Measurements from ENCODE around the gene UCHL5.

Gene UCHL5

DNA sequence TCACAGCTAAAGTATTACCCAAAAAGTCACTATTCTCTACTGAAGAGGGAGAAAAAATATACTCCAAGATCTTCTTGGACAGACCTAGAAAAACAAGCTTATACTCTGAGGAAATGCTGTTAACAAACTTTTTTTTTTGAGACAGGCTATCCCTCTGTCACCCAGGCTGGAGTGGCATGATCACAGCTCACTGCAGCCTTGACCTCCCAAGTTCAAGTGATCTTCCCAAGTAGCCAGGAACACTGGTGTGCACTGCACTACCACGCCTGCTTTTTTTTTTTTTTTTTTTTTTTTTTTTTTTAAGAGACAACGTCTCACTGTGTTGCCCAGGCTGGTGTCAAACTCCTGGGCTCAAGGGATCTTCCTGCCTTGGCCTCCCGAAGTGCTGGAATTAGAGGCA, 28.7 kb upstream of the UCHL5 start:
- Histone ChIP-seq H3K27me3 (ENCODE audit: control insufficient read depth in 2 of 2, insufficient read depth in 2 of 2, low read length in 2 of 2) (no peaks in the 10 kb centered on the region), H3K9me3 (ENCODE audit: control insufficient read depth in 2 of 2, low read length in 2 of 2) (no peaks in the 10 kb centered on the region), H3K9ac (ENCODE audit: low read depth in 1 of 2, low read length in 2 of 2) (no peak overlapping the region), H3K4me1 (ENCODE audit: control insufficient read depth in 2 of 2, insufficient read depth in 2 of 2, low read length in 2 of 2) (no peaks in the 10 kb centered on the region), H3K4me3 (ENCODE audit: low read length in 2 of 2) (no peak overlapping the region), H3K27ac (ENCODE audit: low read depth in 2 of 2, low read length in 2 of 2) (no peak overlapping the region), H3K36me3 (ENCODE audit: control insufficient read depth in 2 of 2, insufficient read depth in 2 of 2, low read length in 2 of 2) (peaks cover 19 to 26% of the 10 kb centered on the region in 2 donors)

DNA sequence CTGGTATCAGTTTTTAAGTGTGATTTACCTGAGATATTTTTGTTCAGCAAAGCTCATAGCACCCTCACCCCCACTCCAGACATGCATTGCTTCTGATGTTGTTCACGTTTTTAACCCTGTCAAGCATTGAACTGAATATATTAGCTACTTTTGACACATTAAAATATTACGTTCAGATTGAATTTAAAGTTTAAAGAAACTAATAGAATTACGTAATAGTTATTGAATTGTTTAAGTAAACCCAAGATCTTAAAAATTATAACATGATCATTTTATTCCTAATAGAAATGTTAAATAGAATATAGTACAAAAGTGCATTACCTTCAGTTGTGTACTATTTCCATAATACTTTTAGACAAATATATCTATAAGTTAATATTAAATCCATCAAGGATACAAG, 27.2 kb upstream of the UCHL5 start:
- Histone ChIP-seq H3K36me3 (ENCODE audit: control insufficient read depth in 2 of 2, insufficient read depth in 2 of 2, low read length in 2 of 2) (peaks cover 29 to 35% of the 10 kb centered on the region in 2 donors), H3K27me3 (ENCODE audit: control insufficient read depth in 2 of 2, insufficient read depth in 2 of 2, low read length in 2 of 2) (no peaks in the 10 kb centered on the region), H3K4me1 (ENCODE audit: control insufficient read depth in 2 of 2, insufficient read depth in 2 of 2, low read length in 2 of 2) (no peaks in the 10 kb centered on the region), H3K27ac (ENCODE audit: low read depth in 2 of 2, low read length in 2 of 2) (no peak overlapping the region), H3K9ac (ENCODE audit: low read depth in 1 of 2, low read length in 2 of 2) (no peak overlapping the region), H3K4me3 (ENCODE audit: low read length in 2 of 2) (no peak overlapping the region), H3K9me3 (ENCODE audit: control insufficient read depth in 2 of 2, low read length in 2 of 2) (no peaks in the 10 kb centered on the region)

DNA sequence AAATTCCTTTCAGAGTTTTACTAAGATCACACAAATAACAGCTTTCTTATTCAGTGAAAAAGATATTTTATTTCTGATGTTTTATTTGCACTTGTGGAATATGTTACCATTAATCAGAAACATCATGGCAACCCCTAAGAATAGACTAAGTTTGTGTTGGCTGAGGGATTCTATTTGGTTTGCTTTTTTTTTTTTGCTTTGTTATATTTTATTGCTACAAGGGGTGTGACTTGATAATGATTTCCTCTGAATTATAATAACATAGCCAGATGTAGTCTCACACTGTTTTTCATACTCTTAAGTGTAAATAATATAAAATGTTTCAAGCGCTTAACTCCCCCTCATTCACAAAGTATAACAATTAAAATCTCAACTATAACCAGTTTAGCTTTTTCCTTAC, 26.1 kb upstream of the UCHL5 start:
- Histone ChIP-seq H3K36me3 (ENCODE audit: control insufficient read depth in 2 of 2, insufficient read depth in 2 of 2, low read length in 2 of 2) (peaks cover 32 to 36% of the 10 kb centered on the region in 2 donors), H3K27ac (ENCODE audit: low read depth in 2 of 2, low read length in 2 of 2) (no peak overlapping the region), H3K9me3 (ENCODE audit: control insufficient read depth in 2 of 2, low read length in 2 of 2) (no peaks in the 10 kb centered on the region), H3K27me3 (ENCODE audit: control insufficient read depth in 2 of 2, insufficient read depth in 2 of 2, low read length in 2 of 2) (no peaks in the 10 kb centered on the region), H3K9ac (ENCODE audit: low read depth in 1 of 2, low read length in 2 of 2) (no peak overlapping the region), H3K4me1 (ENCODE audit: control insufficient read depth in 2 of 2, insufficient read depth in 2 of 2, low read length in 2 of 2) (no peaks in the 10 kb centered on the region), H3K4me3 (ENCODE audit: low read length in 2 of 2) (no peak overlapping the region)

DNA sequence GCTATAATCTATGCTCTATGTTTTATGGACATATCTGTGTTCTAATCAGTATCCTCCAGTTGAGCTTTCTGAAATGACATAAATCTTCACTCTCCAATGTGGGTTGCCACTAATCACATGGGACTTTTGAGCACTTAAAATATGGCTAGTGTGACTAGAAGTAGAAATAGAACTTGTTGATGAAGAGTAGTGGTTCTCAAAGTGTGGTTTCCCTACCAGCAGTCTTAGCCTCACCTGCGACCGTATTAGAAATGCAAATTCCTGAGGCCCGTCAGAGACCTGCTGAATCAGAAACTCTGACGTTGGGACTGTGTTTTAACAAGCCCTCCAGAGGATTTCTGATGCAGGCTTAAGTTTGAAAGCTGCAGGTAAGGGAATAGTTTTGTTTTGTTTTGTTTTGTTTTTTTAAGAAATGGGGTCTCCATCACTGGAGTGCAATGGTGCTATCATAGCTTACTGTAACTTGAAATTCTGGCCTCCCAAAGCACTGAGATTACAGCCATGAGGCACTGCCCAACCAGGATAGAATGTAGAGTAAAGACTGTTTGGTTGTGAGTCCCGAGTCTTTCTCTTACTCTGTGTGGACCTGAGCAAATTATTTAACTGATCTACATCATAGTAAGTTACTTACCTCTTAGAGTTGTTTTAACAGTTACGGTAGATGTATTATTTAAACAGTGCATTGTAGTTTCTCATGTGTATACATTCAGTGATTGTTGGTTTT, 24.4 kb upstream of the UCHL5 start:
- H3K27ac ChIP-seq (ENCODE audit: low read depth in 2 of 2, low read length in 2 of 2), result no peak overlapping the region
- no peaks in the 10 kb centered on the region for H3K4me1 ChIP-seq (ENCODE audit: control insufficient read depth in 2 of 2, insufficient read depth in 2 of 2, low read length in 2 of 2)
- no peaks in the 10 kb centered on the region for H3K9me3 ChIP-seq (ENCODE audit: control insufficient read depth in 2 of 2, low read length in 2 of 2)
- H3K4me3 ChIP-seq (ENCODE audit: low read length in 2 of 2), result no peak overlapping the region
- no peaks in the 10 kb centered on the region for H3K27me3 ChIP-seq (ENCODE audit: control insufficient read depth in 2 of 2, insufficient read depth in 2 of 2, low read length in 2 of 2)
- no peak overlapping the region for H3K9ac ChIP-seq (ENCODE audit: low read depth in 1 of 2, low read length in 2 of 2)
- H3K36me3 ChIP-seq (ENCODE audit: control insufficient read depth in 2 of 2, insufficient read depth in 2 of 2, low read length in 2 of 2), result peaks cover 36 to 41% of the 10 kb centered on the region in 2 donors

DNA sequence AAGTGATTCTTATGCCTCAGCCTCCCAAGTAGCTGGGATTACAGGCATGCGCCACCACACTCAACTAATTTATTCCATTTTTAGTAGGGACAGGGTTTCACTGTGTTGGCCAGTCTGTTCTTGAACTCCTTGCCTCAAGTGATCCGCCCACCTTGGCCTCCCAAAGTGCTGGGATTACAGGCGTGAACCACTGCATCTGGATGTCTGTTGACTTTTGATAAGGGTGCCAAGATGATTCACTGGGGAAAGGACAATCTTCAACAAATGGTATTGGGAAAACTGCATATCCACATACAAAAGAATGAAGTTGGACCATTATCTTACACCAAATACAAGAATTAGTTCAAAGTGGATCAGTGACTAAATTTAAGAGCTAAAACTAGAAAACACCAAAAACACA, 20.0 kb upstream of the UCHL5 start:
- Histone ChIP-seq H3K9ac (ENCODE audit: low read depth in 1 of 2, low read length in 2 of 2) (no peak overlapping the region), H3K4me1 (ENCODE audit: control insufficient read depth in 2 of 2, insufficient read depth in 2 of 2, low read length in 2 of 2) (no peaks in the 10 kb centered on the region), H3K4me3 (ENCODE audit: low read length in 2 of 2) (no peak overlapping the region), H3K27me3 (ENCODE audit: control insufficient read depth in 2 of 2, insufficient read depth in 2 of 2, low read length in 2 of 2) (no peaks in the 10 kb centered on the region), H3K9me3 (ENCODE audit: control insufficient read depth in 2 of 2, low read length in 2 of 2) (no peaks in the 10 kb centered on the region), H3K36me3 (ENCODE audit: control insufficient read depth in 2 of 2, insufficient read depth in 2 of 2, low read length in 2 of 2) (peaks cover 37% of the 10 kb centered on the region in 2 donors), H3K27ac (ENCODE audit: low read depth in 2 of 2, low read length in 2 of 2) (no peak overlapping the region)

DNA sequence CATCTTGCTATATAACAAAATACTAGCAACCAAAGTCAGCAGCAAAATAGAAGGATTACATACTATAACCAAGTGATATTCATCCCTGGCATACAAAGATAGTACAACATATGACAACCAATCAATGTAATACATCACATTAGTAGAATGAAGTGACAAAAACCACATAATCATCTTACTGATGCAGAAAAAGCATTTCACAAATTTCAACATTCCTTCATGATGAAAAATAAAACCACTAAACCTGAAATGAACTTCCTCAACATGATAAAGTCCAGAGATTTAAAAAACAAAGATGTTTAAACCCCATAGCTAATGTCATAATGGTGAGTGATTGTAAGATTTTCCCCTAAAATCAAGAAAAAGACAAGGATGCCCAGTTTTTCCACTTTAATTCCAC, 18.8 kb upstream of the UCHL5 start:
- no peaks in the 10 kb centered on the region for H3K9me3 ChIP-seq (ENCODE audit: control insufficient read depth in 2 of 2, low read length in 2 of 2)
- peaks cover 27% of the 10 kb centered on the region in 2 donors for H3K36me3 ChIP-seq (ENCODE audit: control insufficient read depth in 2 of 2, insufficient read depth in 2 of 2, low read length in 2 of 2)
- no peak overlapping the region for H3K4me3 ChIP-seq (ENCODE audit: low read length in 2 of 2)
- H3K27ac ChIP-seq (ENCODE audit: low read depth in 2 of 2, low read length in 2 of 2), result no peak overlapping the region
- H3K27me3 ChIP-seq (ENCODE audit: control insufficient read depth in 2 of 2, insufficient read depth in 2 of 2, low read length in 2 of 2), result no peaks in the 10 kb centered on the region
- H3K4me1 ChIP-seq (ENCODE audit: control insufficient read depth in 2 of 2, insufficient read depth in 2 of 2, low read length in 2 of 2), result no peaks in the 10 kb centered on the region
- H3K9ac ChIP-seq (ENCODE audit: low read depth in 1 of 2, low read length in 2 of 2), result no peak overlapping the region

DNA sequence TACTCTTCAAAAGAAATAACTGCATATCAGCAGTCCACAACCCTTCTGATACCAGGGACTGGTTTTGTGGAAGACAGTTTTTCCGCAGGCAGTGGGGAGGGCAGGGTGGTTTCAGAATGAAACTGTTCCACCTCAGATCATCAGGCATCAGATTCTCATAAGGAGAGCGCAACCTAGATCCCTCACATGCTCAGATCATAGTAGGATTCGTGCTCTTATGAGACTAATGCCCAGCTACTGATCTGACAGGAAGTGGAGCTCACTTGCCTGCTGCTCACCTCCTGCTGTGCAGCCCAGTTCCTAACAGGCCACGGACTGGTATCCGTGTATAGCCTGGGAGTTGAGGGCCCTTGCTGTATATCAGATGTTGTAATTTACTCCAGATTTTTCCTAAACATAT, 11.8 kb upstream of the UCHL5 start:
- no peaks in the 10 kb centered on the region for H3K4me1 ChIP-seq (ENCODE audit: control insufficient read depth in 2 of 2, insufficient read depth in 2 of 2, low read length in 2 of 2)

DNA sequence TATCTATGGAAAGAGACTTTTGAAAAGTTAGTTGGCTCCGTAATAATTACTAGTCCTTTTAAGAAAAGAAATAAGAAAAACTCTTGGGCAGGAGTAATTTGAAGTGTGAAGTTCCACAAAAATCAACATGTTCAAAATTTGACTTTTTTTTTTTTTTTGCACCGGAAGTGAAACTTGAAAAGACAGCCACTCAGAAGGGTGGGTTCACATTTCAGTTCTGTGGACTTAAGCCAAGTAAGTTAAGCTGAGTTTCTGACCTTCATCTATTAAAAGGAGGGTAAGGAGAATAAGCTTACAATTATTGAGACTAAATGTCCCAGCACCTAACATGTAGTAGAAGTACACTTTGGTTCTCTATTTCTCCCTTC, 11.2 kb upstream of the UCHL5 start:
- Histone ChIP-seq H3K27me3 (ENCODE audit: control insufficient read depth in 2 of 2, insufficient read depth in 2 of 2, low read length in 2 of 2) (no peaks in the 10 kb centered on the region), H3K4me3 (ENCODE audit: low read length in 2 of 2) (no peak overlapping the region), H3K9me3 (ENCODE audit: control insufficient read depth in 2 of 2, low read length in 2 of 2) (no peaks in the 10 kb centered on the region), H3K36me3 (ENCODE audit: control insufficient read depth in 2 of 2, insufficient read depth in 2 of 2, low read length in 2 of 2) (peaks cover 0 to 4% of the 10 kb centered on the region in 2 donors), H3K9ac (ENCODE audit: low read depth in 1 of 2, low read length in 2 of 2) (no peak overlapping the region), H3K4me1 (ENCODE audit: control insufficient read depth in 2 of 2, insufficient read depth in 2 of 2, low read length in 2 of 2) (no peaks in the 10 kb centered on the region), H3K27ac (ENCODE audit: low read depth in 2 of 2, low read length in 2 of 2) (no peak overlapping the region)

More for the DNA sequence above, 11.8 kb upstream of the UCHL5 start:
- no peak overlapping the region for H3K9ac ChIP-seq (ENCODE audit: low read depth in 1 of 2, low read length in 2 of 2)
- peaks cover 0 to 4% of the 10 kb centered on the region in 2 donors for H3K36me3 ChIP-seq (ENCODE audit: control insufficient read depth in 2 of 2, insufficient read depth in 2 of 2, low read length in 2 of 2)
- H3K27ac ChIP-seq (ENCODE audit: low read depth in 2 of 2, low read length in 2 of 2), result no peak overlapping the region
- H3K9me3 ChIP-seq (ENCODE audit: control insufficient read depth in 2 of 2, low read length in 2 of 2), result no peaks in the 10 kb centered on the region
- no peak overlapping the region for H3K4me3 ChIP-seq (ENCODE audit: low read length in 2 of 2)
- no peaks in the 10 kb centered on the region for H3K27me3 ChIP-seq (ENCODE audit: control insufficient read depth in 2 of 2, insufficient read depth in 2 of 2, low read length in 2 of 2)

DNA sequence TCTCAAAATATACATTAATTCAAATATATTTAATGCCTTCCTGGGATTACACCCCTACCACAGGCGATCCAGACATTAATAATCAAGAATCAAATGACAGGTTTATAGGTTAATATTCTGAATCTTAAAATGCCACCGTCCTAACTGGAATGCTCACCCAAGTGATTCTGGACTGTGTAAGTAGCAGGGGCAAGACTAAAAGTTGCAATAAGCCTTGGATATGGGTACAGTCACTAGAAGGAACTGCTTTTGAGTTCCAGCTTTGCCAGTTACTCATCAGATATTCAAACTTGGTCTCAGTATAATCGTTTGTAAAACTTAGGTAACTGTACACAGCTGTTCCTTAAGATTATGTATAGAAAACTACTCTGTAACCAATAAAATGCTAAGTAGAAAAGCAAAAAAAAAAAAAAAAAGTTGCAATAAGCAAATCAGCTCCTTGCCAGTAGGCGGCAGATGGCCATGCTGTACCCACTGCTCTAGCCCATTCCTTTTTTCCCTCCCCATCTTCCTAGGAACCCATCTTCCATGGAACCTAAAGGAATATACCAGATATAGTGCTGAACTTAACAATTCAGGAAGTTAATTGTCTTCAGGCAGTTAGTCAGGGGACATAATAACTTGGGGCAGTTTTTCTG, 10.7 kb upstream of the UCHL5 start:
- no peak overlapping the region for H3K27ac ChIP-seq (ENCODE audit: low read depth in 2 of 2, low read length in 2 of 2)
- no peaks in the 10 kb centered on the region for H3K4me1 ChIP-seq (ENCODE audit: control insufficient read depth in 2 of 2, insufficient read depth in 2 of 2, low read length in 2 of 2)
- peaks cover 0 to 4% of the 10 kb centered on the region in 2 donors for H3K36me3 ChIP-seq (ENCODE audit: control insufficient read depth in 2 of 2, insufficient read depth in 2 of 2, low read length in 2 of 2)
- no peaks in the 10 kb centered on the region for H3K27me3 ChIP-seq (ENCODE audit: control insufficient read depth in 2 of 2, insufficient read depth in 2 of 2, low read length in 2 of 2)
- H3K4me3 ChIP-seq (ENCODE audit: low read length in 2 of 2), result no peak overlapping the region
- no peak overlapping the region for H3K9ac ChIP-seq (ENCODE audit: low read depth in 1 of 2, low read length in 2 of 2)
- H3K9me3 ChIP-seq (ENCODE audit: control insufficient read depth in 2 of 2, low read length in 2 of 2), result no peaks in the 10 kb centered on the region

DNA sequence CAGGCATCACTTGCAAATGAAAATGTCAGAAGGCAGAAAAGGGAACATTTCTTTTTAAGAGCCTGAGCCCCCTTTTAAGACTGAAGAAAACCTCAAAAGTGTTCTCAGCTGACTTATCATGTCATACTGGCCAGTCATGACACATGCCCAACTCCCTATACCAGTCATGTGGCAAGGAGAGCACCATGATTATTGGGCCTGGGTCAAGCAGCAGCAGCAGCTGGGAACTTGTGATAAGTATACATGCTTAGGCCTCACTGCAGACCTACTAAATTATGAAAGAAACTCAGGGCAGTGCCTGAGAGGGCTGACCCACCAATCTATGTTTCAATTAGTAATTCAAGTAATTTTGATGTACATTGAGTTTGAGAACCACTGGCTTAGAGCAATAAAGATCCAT, 8.9 kb upstream of the UCHL5 start:
- Histone ChIP-seq H3K4me1 (ENCODE audit: control insufficient read depth in 2 of 2, insufficient read depth in 2 of 2, low read length in 2 of 2) (no peaks in the 10 kb centered on the region), H3K9ac (ENCODE audit: low read depth in 1 of 2, low read length in 2 of 2) (no peak overlapping the region), H3K9me3 (ENCODE audit: control insufficient read depth in 2 of 2, low read length in 2 of 2) (no peaks in the 10 kb centered on the region), H3K27me3 (ENCODE audit: control insufficient read depth in 2 of 2, insufficient read depth in 2 of 2, low read length in 2 of 2) (no peaks in the 10 kb centered on the region), H3K27ac (ENCODE audit: low read depth in 2 of 2, low read length in 2 of 2) (no peak overlapping the region), H3K4me3 (ENCODE audit: low read length in 2 of 2) (no peak overlapping the region), H3K36me3 (ENCODE audit: control insufficient read depth in 2 of 2, insufficient read depth in 2 of 2, low read length in 2 of 2) (peaks cover 0 to 4% of the 10 kb centered on the region in 2 donors)
